Spleen (tissue), 7 donors: ENCODE data around the gene PLEKHG3.

ENCODE experiments used
- POLR2A ChIP-seq, 3 donors: fragments of 450-650 bp; IDR thresholded peaks; one replicate each; pipeline ENCODE4 v1.5.1; 2017; ENCODE audit warnings: antibody characterized with exemption in 3 of 3, mild to moderate bottlenecking in 1 of 3
- POLR2AphosphoS5 ChIP-seq, 3 donors: sonication (generic); formaldehyde crosslinking; IDR thresholded peaks; one replicate each; pipeline ENCODE4 v1.5.1; 2017; ENCODE audit warnings: antibody characterized with exemption in 3 of 3
- TF ChIP-seq, protein P1 (sequence below), 11 experiments: fragments of 200-600 bp in 7 of 11; fragments of 450-650 bp in 4 of 11; sonication (generic) in 4 of 11; IDR thresholded peaks in 8 of 11; conservative IDR thresholded peaks in 3 of 11; 1 replicate in 7 of 11; 2 replicates in 4 of 11; pipeline versions ENCODE4 v1.4.0 to v1.8.0; 2016 to 2021; ENCODE audit warnings: antibody characterized with exemption in 11 of 11, inconsistent platforms in 4 of 11, mild to moderate bottlenecking in 1 of 11
- donor health status: DM: no; HTN: no; CAD: no; lungs with moderate emphysema.
- donor health status: DM: no; HTN: no; CAD: no.
- donor health status: DM: no; HTN: no; CAD: no.

DNA sequence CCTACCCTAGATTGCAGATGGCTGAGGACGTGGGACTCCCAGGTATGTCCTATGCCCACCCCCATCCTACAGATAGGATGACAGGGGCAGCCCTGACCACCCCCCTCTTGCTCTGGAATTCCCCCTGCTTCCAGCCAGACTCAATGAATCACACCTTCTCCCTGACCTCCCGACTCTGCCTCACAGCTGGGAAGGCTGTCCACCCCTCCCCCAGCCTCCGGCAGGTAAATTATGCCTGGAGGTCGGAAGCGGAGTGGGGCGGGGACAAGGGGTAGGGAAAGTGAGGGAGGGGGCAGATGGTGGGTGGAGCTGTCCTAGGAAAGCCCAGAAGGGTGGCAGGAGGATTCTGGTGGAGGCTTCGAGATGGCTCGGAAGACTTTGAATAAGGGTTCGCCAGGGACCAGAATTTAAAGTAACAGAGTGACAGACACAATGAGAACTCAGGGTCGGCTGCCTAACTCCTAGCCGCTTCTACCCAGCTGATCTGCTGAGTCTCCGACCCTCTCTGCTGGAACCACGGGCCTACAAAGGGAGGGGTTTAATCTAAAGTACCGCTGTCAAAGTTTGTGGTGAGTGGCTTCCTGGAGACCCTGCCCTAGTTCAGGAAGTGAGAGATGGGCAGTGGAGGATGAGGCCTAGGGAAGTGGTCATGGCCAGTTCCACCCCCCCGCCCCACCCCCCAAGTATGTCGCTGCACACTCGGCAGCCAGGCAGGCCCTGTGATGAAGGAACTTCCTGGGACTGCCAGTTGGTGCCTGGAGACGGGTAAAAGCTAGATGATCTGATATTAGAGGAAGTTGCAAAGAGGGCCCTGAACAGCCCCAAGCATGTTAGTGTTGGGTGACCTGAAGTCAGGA is 4.2 kb downstream of the PLEKHG3 start:
- TF ChIP-seq, protein P1, sequence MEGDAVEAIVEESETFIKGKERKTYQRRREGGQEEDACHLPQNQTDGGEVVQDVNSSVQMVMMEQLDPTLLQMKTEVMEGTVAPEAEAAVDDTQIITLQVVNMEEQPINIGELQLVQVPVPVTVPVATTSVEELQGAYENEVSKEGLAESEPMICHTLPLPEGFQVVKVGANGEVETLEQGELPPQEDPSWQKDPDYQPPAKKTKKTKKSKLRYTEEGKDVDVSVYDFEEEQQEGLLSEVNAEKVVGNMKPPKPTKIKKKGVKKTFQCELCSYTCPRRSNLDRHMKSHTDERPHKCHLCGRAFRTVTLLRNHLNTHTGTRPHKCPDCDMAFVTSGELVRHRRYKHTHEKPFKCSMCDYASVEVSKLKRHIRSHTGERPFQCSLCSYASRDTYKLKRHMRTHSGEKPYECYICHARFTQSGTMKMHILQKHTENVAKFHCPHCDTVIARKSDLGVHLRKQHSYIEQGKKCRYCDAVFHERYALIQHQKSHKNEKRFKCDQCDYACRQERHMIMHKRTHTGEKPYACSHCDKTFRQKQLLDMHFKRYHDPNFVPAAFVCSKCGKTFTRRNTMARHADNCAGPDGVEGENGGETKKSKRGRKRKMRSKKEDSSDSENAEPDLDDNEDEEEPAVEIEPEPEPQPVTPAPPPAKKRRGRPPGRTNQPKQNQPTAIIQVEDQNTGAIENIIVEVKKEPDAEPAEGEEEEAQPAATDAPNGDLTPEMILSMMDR (IDR thresholded peaks at IDR 0.05 in 8 of 11, conservative IDR thresholded peaks at IDR 0.05 in 3 of 11) = peak in 1 of 11 experiments; percentile 6
- TF ChIP-seq POLR2A (IDR thresholded peaks at IDR 0.05) = no peak
- peak; percentile 59 to 67 (median 66) for TF ChIP-seq POLR2AphosphoS5 (IDR thresholded peaks at IDR 0.05)
